KG1 (cell line): ENCODE measurements around the gene NR2F1-AS1.
"Not testable (repeated sequence)": the region's sequence is repeated elsewhere in the genome, so short reads cannot be mapped to it uniquely, and the experiment has no call there.

Experiments
- DNase-seq: peaks from one replicate; lab custom pipeline; 2025; lab: John Stamatoyannopoulos, UW

Gene NR2F1-AS1

GRCh38 chr5:93427316-93427715 lies 153.7 kb downstream of the NR2F1-AS1 start:
- no peak for DNase-seq

- no peak for DNase-seq
These were observed 155.9 kb downstream of the NR2F1-AS1 start for GRCh38 chr5:93425096-93425495.

GRCh38 chr5:93423300-93423699 lies 157.7 kb downstream of the NR2F1-AS1 start:
- DNase-seq: no peak

- no peak for DNase-seq
These were observed 158.3 kb downstream of the NR2F1-AS1 start for GRCh38 chr5:93422652-93423280.

- no peak for DNase-seq
These were observed 159.0 kb downstream of the NR2F1-AS1 start for GRCh38 chr5:93421987-93422401.

GRCh38 chr5:93421468-93421867 lies 159.6 kb downstream of the NR2F1-AS1 start:
- DNase-seq: no peak

- DNase-seq: no peak
These were observed 163.5 kb downstream of the NR2F1-AS1 start for GRCh38 chr5:93417490-93417889.

- no peak for DNase-seq
These were observed 165.2 kb downstream of the NR2F1-AS1 start for GRCh38 chr5:93415819-93416218.

- no peak for DNase-seq
These were observed 169.3 kb downstream of the NR2F1-AS1 start for GRCh38 chr5:93411716-93412115.

- no peak for DNase-seq
These were observed 171.3 kb downstream of the NR2F1-AS1 start for GRCh38 chr5:93409691-93410090.

GRCh38 chr5:93407454-93407853 lies 173.6 kb downstream of the NR2F1-AS1 start:
- DNase-seq: no peak

GRCh38 chr5:93406971-93407401 lies 174.0 kb downstream of the NR2F1-AS1 start:
- no peak for DNase-seq

GRCh38 chr5:93404246-93404645 lies 176.8 kb downstream of the NR2F1-AS1 start:
- no peak for DNase-seq

GRCh38 chr5:93403141-93403928 lies 177.7 kb downstream of the NR2F1-AS1 start:
- no peak for DNase-seq

GRCh38 chr5:93402451-93402850 lies 178.6 kb downstream of the NR2F1-AS1 start:
- DNase-seq: no peak

GRCh38 chr5:93401634-93402213 lies 179.3 kb downstream of the NR2F1-AS1 start:
- no peak for DNase-seq

GRCh38 chr5:93399675-93400074 lies 181.3 kb downstream of the NR2F1-AS1 start:
- DNase-seq: no peak

GRCh38 chr5:93395971-93396379 lies 185.0 kb downstream of the NR2F1-AS1 start:
- DNase-seq: no peak

GRCh38 chr5:93395010-93395409 lies 186.0 kb downstream of the NR2F1-AS1 start:
- no peak for DNase-seq

GRCh38 chr5:93394301-93394700 lies 186.7 kb downstream of the NR2F1-AS1 start:
- no peak for DNase-seq

- DNase-seq: not testable (repeated sequence)
These were observed 189.8 kb downstream of the NR2F1-AS1 start for GRCh38 chr5:93391169-93391568.

- no peak for DNase-seq
These were observed 195.4 kb downstream of the NR2F1-AS1 start for GRCh38 chr5:93385655-93386054.

- no peak for DNase-seq
These were observed 196.0 kb downstream of the NR2F1-AS1 start for GRCh38 chr5:93384995-93385394.
